Kidney (tissue), 14 donors: ENCODE data around the gene DNAJA3. TPM values are rescaled to one million over a fixed set of nuclear protein-coding genes. Genes with fewer than 3 reads are reported as not detected.

ENCODE experiments used
- DNase-seq, 5 donors: peaks; one replicate each; pipeline ENCODE4 v3.0.0-alpha.2; 2013 to 2020
- FAIRE-seq: peaks from 2 replicates; lab custom pipeline; 2012; peaks lifted over from hg19 to GRCh38; lab: Jason Lieb, UNC
- H3K27ac ChIP-seq, 2 donors: one replicate each; pipeline ENCODE4 v1.7.0; 2013; ENCODE audit warnings: low read depth in 2 of 2, low read length in 2 of 2, inconsistent platforms in 1 of 2
- H3K27me3 ChIP-seq: one replicate; pipeline ENCODE4 v1.7.1; 2013; ENCODE audit warnings: low read length, inconsistent platforms; ENCODE audit not compliant: control insufficient read depth, insufficient read depth
- H3K36me3 ChIP-seq, 3 donors: one replicate each; pipeline versions ENCODE4 v1.7.0 to v1.7.1; 2013; ENCODE audit warnings: low read length in 3 of 3, control low read depth in 1 of 3, inconsistent platforms in 1 of 3; ENCODE audit not compliant: insufficient read depth in 3 of 3, control insufficient read depth in 2 of 3
- H3K4me1 ChIP-seq, 3 donors: one replicate each; pipeline versions ENCODE4 v1.7.0 to v1.7.1; 2013; ENCODE audit warnings: low read length in 3 of 3, inconsistent platforms in 1 of 3, low read depth in 1 of 3; ENCODE audit not compliant: control insufficient read depth in 2 of 3, insufficient read depth in 2 of 3
- H3K4me3 ChIP-seq, 3 donors: one replicate each; pipeline versions ENCODE4 v1.7.0 to v1.8.1; 2013; ENCODE audit warnings: low read length in 3 of 3, control low read depth in 1 of 3, inconsistent platforms in 1 of 3
- H3K9ac ChIP-seq, 3 donors: one replicate each; pipeline versions ENCODE4 v1.7.0 to v1.7.1; 2013; ENCODE audit warnings: low read length in 3 of 3, control low read depth in 1 of 3, inconsistent platforms in 1 of 3
- H3K9me3 ChIP-seq, 3 donors: one replicate each; pipeline versions ENCODE4 v1.7.0 to v1.7.1; 2013; ENCODE audit warnings: low read length in 3 of 3, control low read depth in 1 of 3, inconsistent platforms in 1 of 3; ENCODE audit not compliant: control insufficient read depth in 2 of 3, insufficient read depth in 1 of 3
- CTCF ChIP-seq: IDR thresholded peaks from 3 replicates; pipeline ENCODE4 v1.5.1; 2012; ENCODE audit warnings: mild to moderate bottlenecking, moderate library complexity, borderline replicate concordance; ENCODE audit not compliant: insufficient read depth; ENCODE audit errors: extremely low read depth
- intact Hi-C: fragments of 100-400 bp; cut with DNase I; formaldehyde crosslinking; loops from one replicate; pipeline ENCODE4 v1.11.1; 2022
- polyA plus RNA-seq: library from polyadenylated mRNA; stranded (reverse); fragments of 350-450 nt; fragmentation: Illumina TruSeq; extraction: RNeasy Lipid Tissue Mini Kit (QIAGEN cat#74804); gene quantifications from one replicate; pipeline ENCODE4 v1.2.3, GENCODE V29; 2014; ENCODE audit warnings: low read depth, low replicate concordance; ENCODE audit not compliant: insufficient read depth
- total RNA-seq: library from RNA; stranded (reverse); fragmentation: NEBNext Ultra II Directional; extraction: Animal tissue kit (Norgen Biotek cat#: 25700); gene quantifications from one replicate; pipeline ENCODE4 v1.2.1, GENCODE V29; 2021
- donor health status: control.
- donor health status: control.
- donor health status: control.
- donor health status: control.
- donor health status: control.
- donor health status: DM: yes; HTN: yes; CAD: no.
- donor health status: Normal renal cell carcinoma (clear cell type).

DNAJA3 gene
- total and polyA plus RNA-seq, 2 donors from 2014 or later: 41.1 to 49.4 TPM

GRCh38 chr16:4474192-4474961, 48.7 kb downstream of the DNAJA3 start, which contains the start of gene NMRAL1:
TSS of gene NMRAL1 (minus strand) at chr16:4474625. CDS start at chr16:4474132, 493 bp downstream.
- peak within 1 kb of the TSS in 2 of 3 donors; percentile 44 to 61 for H3K9ac ChIP-seq
- TF ChIP-seq CTCF: no peak
- intact Hi-C loops: no loop called here
- no peaks in the 10 kb centered on the region for H3K9me3 ChIP-seq
- peak within 1 kb of the TSS; percentile 44 to 67 for H3K27ac ChIP-seq
- H3K4me3 ChIP-seq: peak within 1 kb of the TSS; percentile 65 to 79 (median 67)
- DNase-seq (peak; percentile 94 to 97 (median 95)), FAIRE-seq (no peak)
- peaks cover 0 to 3% (median 3%) of the 10 kb centered on the region in 3 donors for H3K4me1 ChIP-seq
- H3K27me3 ChIP-seq: no peaks in the 10 kb centered on the region
- no peaks in the 10 kb centered on the region for H3K36me3 ChIP-seq

DNA sequence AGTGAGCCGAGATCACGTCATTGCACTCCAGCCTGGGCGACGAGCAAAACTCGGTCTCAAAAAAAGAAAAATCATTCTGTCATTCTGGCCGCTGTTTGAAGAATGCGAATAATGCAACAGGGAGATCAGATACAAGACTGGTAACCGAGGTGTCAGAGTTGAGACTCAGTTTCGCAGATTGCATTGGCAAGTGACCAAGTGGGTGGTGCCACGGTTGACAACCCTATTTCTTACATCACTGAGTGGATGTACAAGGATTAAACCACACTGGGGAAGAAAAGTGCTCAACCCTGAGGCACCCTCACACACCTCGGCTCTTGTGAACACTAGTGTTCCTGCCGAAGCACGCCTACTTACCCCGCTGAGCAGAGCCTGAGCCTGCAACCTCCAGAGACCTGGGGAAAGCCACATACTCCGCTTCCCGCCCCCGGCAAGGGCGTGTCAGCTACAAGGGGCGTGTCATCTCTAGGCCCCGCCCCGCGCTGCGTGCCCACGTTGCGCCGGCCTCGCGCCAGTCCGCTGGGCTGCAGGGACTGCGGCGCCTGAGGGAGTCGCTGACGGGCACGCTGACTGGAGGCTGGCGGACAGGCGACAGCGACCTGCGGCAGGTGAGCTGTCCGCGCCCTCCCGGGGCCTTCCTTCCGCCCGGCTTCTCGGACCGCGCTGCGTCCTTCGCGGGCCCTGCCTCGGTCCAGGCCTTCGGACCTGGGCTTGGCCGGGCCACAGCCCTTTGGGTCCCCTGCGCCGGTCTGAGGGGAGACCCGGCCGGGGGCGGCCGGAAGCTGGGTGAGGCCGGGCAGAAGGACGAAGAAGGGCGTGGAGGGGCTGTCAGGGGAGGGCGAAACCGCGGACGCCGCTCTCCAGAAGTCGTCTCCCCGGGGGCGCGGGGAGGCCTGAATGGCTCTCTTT, 50.5 kb downstream of the DNAJA3 start, which contains the start of gene HMOX2:
Gene HMOX2 (plus strand): TSS at position 519 of the 909 bp plus-strand sequence. CDS start 29,127 bp downstream, outside the sequence.
- DNase-seq: peak; percentile 93 to 97 (median 95)
- Histone ChIP-seq H3K36me3 (no peaks in the 10 kb centered on the region), H3K27ac (peak within 1 kb of the TSS; percentile 81 to 89), H3K9ac (peak within 1 kb of the TSS; percentile 27 to 84 (median 83)), H3K27me3 (no peaks in the 10 kb centered on the region), H3K9me3 (no peaks in the 10 kb centered on the region), H3K4me1 (peaks cover 0 to 3% (median 3%) of the 10 kb centered on the region in 3 donors), H3K4me3 (peak within 1 kb of the TSS; percentile 69 to 83 (median 77))
- intact Hi-C loops: no loop called here
- peak; percentile 36 for TF ChIP-seq CTCF
- FAIRE-seq: no peak

DNA sequence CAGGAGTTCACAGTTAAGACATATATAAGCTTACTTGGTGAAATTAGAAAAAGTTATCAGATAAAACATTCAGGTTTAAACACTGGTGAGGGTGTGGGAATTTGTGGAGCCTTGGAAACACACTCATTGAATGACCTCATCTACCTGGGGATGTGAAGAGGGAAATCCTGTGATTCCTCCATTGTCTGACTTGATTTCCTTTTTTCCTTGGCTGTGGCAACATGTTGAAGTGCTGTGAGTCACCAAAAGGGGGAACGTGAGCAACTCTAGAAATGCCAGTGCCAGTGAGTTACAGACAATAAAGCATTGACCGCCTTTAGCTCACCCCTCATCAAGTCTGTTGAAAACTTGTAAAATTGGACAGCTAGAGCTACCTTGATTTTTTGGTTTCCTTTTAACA, 52.3 kb downstream of the DNAJA3 start:
- no peak overlapping the region for H3K4me3 ChIP-seq
- no peaks in the 10 kb centered on the region for H3K36me3 ChIP-seq
- intact Hi-C loops: no loop called here
- H3K4me1 ChIP-seq: peaks cover 0 to 8% (median 3%) of the 10 kb centered on the region in 3 donors
- no peaks in the 10 kb centered on the region for H3K9me3 ChIP-seq
- H3K27ac ChIP-seq: no peak overlapping the region
- no peak for TF ChIP-seq CTCF
- FAIRE-seq (no peak), DNase-seq (peak in 1 of 5 donors; percentile 28)
- no peak overlapping the region for H3K9ac ChIP-seq
- no peaks in the 10 kb centered on the region for H3K27me3 ChIP-seq
